IMR-90 (cell line): Measurements from ENCODE around the gene KRT79. TPM values are rescaled to one million over a fixed set of nuclear protein-coding genes. Genes with fewer than 3 reads are reported as not detected.
A peak's percentile ranks its signal among the peaks of the same experiment; 100 is the strongest.

Experiments
- ATAC-seq: fragments of 200-7000 bp; cut with Tn5 transposase; 2 replicates; pipeline ENCODE4 v1.9.1; 2020; ENCODE audit warnings: low read depth, mild to moderate bottlenecking, moderate library complexity
- BruUV-seq: library from RNA; stranded (reverse); fragments of 400-500 nt; replicated peaks from 2 replicates; lab custom pipeline; 2021; lab: Mats Ljungman, UMichigan
- CTCF ChIA-PET: fragments of 300-600 bp; formaldehyde crosslinking; extraction: SDS; loops from one replicate; lab custom pipeline; 2021; ENCODE audit warnings: antibody characterized with exemption; lab: Yijun Ruan, JAX
- POLR2A ChIA-PET: fragments of 300-600 bp; sonication (Branson Sonifier 250); formaldehyde crosslinking; loops from one replicate; lab custom pipeline; 2022; ENCODE audit warnings: antibody characterized with exemption; ENCODE audit not compliant: unreplicated experiment; lab: Charles Lee
- DNase-seq: peaks from one replicate; pipeline ENCODE4 v3.0.0; 2013
- H2AFZ ChIP-seq: replicated peaks from 2 replicates; pipeline ENCODE3; 2013; ENCODE audit warnings: low read length, mild to moderate bottlenecking; ENCODE audit not compliant: poor library complexity
- H2AK5ac ChIP-seq: 2 replicates; pipeline ENCODE4 v1.6.1; 2013; ENCODE audit warnings: low read depth, low read length, inconsistent platforms
- H2AK9ac ChIP-seq: replicated peaks from 2 replicates; pipeline ENCODE3; 2013; ENCODE audit warnings: mild to moderate bottlenecking, low read depth, low read length, moderate library complexity; ENCODE audit not compliant: poor library complexity
- H2BK120ac ChIP-seq: 2 replicates; pipeline ENCODE4 v1.6.1; 2013; ENCODE audit warnings: low read depth, low read length, inconsistent platforms
- H2BK15ac ChIP-seq: 3 replicates; pipeline ENCODE4 v1.6.1; 2013; ENCODE audit warnings: low read depth, low read length, inconsistent platforms
- H2BK20ac ChIP-seq: 2 replicates; pipeline ENCODE4 v1.6.1; 2013; ENCODE audit warnings: low read depth, mild to moderate bottlenecking, inconsistent platforms, low read length, moderate library complexity
- H2BK5ac ChIP-seq: 2 replicates; pipeline ENCODE4 v1.6.1; 2013; ENCODE audit warnings: mild to moderate bottlenecking, low read depth, low read length, inconsistent platforms; ENCODE audit not compliant: poor library complexity, severe bottlenecking
- H3K14ac ChIP-seq: replicated peaks from 2 replicates; pipeline ENCODE4 v1.6.1; 2013; ENCODE audit warnings: low read depth, low read length, inconsistent platforms
- H3K18ac ChIP-seq: 2 replicates; pipeline ENCODE4 v1.6.1; 2013; ENCODE audit warnings: low read depth, low read length, control low read depth
- H3K23ac ChIP-seq: 2 replicates; pipeline ENCODE4 v1.6.1; 2013; ENCODE audit warnings: low read depth, low read length, inconsistent platforms
- H3K27ac ChIP-seq: 2 replicates; pipeline ENCODE4 v1.5.1; 2013; ENCODE audit warnings: mild to moderate bottlenecking, control low read depth, low read length; ENCODE audit not compliant: insufficient read depth
- H3K27me3 ChIP-seq: 2 replicates; pipeline ENCODE4 v1.6.1; 2013; ENCODE audit warnings: low read length; ENCODE audit not compliant: control insufficient read depth, insufficient read depth
- H3K36me3 ChIP-seq: 2 replicates; pipeline ENCODE4 v1.6.1; 2013; ENCODE audit warnings: low read length, mixed read lengths; ENCODE audit not compliant: control insufficient read depth, insufficient read depth
- H3K4ac ChIP-seq: 2 replicates; pipeline ENCODE4 v1.6.1; 2013; ENCODE audit warnings: low read depth, low read length, inconsistent platforms
- H3K4me1 ChIP-seq: 2 replicates; pipeline ENCODE4 v1.6.1; 2013; ENCODE audit warnings: low read length, mixed read lengths; ENCODE audit not compliant: control insufficient read depth, insufficient read depth
- H3K4me2 ChIP-seq: 2 replicates; pipeline ENCODE4 v1.6.1; 2013; ENCODE audit warnings: low read depth, mild to moderate bottlenecking, control low read depth, low read length, moderate library complexity
- H3K4me3 ChIP-seq: 2 replicates; pipeline ENCODE4 v1.5.1; 2013; ENCODE audit warnings: low read depth, mild to moderate bottlenecking, control low read depth, low read length, moderate library complexity; ENCODE audit not compliant: insufficient read depth
- H3K56ac ChIP-seq: 2 replicates; pipeline ENCODE4 v1.6.1; 2013; ENCODE audit warnings: low read length, inconsistent platforms; ENCODE audit not compliant: insufficient read depth; ENCODE audit errors: extremely low read depth
- H3K79me1 ChIP-seq, 2 experiments: 2 replicates each; pipeline ENCODE4 v1.6.1; 2013; ENCODE audit warnings: low read length in 2 of 2, inconsistent platforms in 1 of 2, low read depth in 1 of 2
- H3K9ac ChIP-seq: 2 replicates; pipeline ENCODE4 v1.6.1; 2013; ENCODE audit warnings: low read depth, low read length, control low read depth
- H3K9me1 ChIP-seq: 2 replicates; pipeline ENCODE4 v1.6.1; 2013; ENCODE audit warnings: low read length, inconsistent platforms; ENCODE audit not compliant: insufficient read depth
- H3K9me3 ChIP-seq: 2 replicates; pipeline ENCODE4 v1.6.1; 2013; ENCODE audit warnings: low read length; ENCODE audit not compliant: control insufficient read depth, insufficient read depth
- H4K20me1 ChIP-seq: 2 replicates; pipeline ENCODE4 v1.6.1; 2013; ENCODE audit warnings: low read length, inconsistent platforms; ENCODE audit not compliant: insufficient read depth
- H4K5ac ChIP-seq: 2 replicates; pipeline ENCODE4 v1.6.1; 2013; ENCODE audit warnings: mild to moderate bottlenecking, low read depth, low read length, control low read depth
- H4K8ac ChIP-seq, 2 experiments: 2 replicates each; pipeline ENCODE4 v1.6.1; 2013; ENCODE audit warnings: low read depth in 2 of 2, low read length in 2 of 2, control low read depth in 1 of 2, inconsistent platforms in 1 of 2
- H4K91ac ChIP-seq: 2 replicates; pipeline ENCODE4 v1.6.1; 2013; ENCODE audit warnings: low read depth, low read length, inconsistent platforms; ENCODE audit not compliant: insufficient read depth
- BHLHE40 ChIP-seq: fragments of 150-350 bp; IDR thresholded peaks from 2 replicates; pipeline ENCODE4 v1.6.1; 2016; ENCODE audit warnings: mild to moderate bottlenecking, low read depth, low read length
- CEBPB ChIP-seq: IDR thresholded peaks from 2 replicates; pipeline ENCODE4 v1.6.1; 2012; ENCODE audit warnings: low read depth, low read length, improper control_type of control experiment
- ELK1 ChIP-seq: fragments of 150-350 bp; IDR thresholded peaks from 2 replicates; pipeline ENCODE4 v1.6.1; 2016; ENCODE audit warnings: low read depth, mild to moderate bottlenecking, low read length, moderate library complexity, borderline replicate concordance
- FOS ChIP-seq: fragments of 150-350 bp; IDR thresholded peaks from 2 replicates; pipeline ENCODE4 v1.6.1; 2016; ENCODE audit warnings: low read depth, low read length
- MXI1 ChIP-seq: IDR thresholded peaks from 2 replicates; pipeline ENCODE4 v1.6.1; 2012; ENCODE audit warnings: low read depth, mild to moderate bottlenecking, low read length, moderate library complexity, borderline replicate concordance
- NFE2L2 ChIP-seq: fragments of 150-350 bp; IDR thresholded peaks from 2 replicates; pipeline ENCODE4 v1.6.1; 2016; ENCODE audit warnings: low read depth, mild to moderate bottlenecking, low read length
- RAD21 ChIP-seq: IDR thresholded peaks from 2 replicates; pipeline ENCODE4 v1.6.1; 2012; ENCODE audit warnings: low read length, improper control_type of control experiment
- WGBS, 2 experiments: methylation state at CpG; one replicate each; pipeline versions ENCODE4 v1.1.5 to v1.1.7; 2013; ENCODE audit warnings: missing lambda C conversion rate in 2 of 2; ENCODE audit not compliant: insufficient read length in 1 of 2; ENCODE audit errors: extremely low coverage in 2 of 2; 5-methylcytosine and 5-hydroxymethylcytosine counted together
- dilution Hi-C: fragments of 300-500 bp; cut with HindIII; formaldehyde crosslinking; loops from one replicate; pipeline ENCODE4 v1.14.3; 2018; ENCODE audit warnings: low sequenced_read_pairs; ENCODE audit not compliant: unreplicated experiment
- in situ Hi-C: fragments of 300-500 bp; cut with MboI; formaldehyde crosslinking; loops from 3 replicates; pipeline ENCODE4 v1.14.3; 2019; ENCODE audit warnings: low sequenced_read_pairs, inconsistent platforms, mixed read lengths
- intact Hi-C: fragments of 100-400 bp; cut with micrococcal nuclease; formaldehyde crosslinking; loops from 2 replicates; pipeline ENCODE4 v1.10.0; 2022
- polyA plus RNA-seq, 3 experiments: library from polyadenylated mRNA; depleted of rRNA; stranded (reverse); fragments of >200 nt; gene quantifications; 2 replicates each; pipeline ENCODE4 v1.2.3, GENCODE V29; 2012; ENCODE audit warnings: low replicate concordance in 1 of 3
- total RNA-seq: library from RNA; depleted of rRNA; stranded (reverse); fragments of >200 nt; gene quantifications from 2 replicates; pipeline ENCODE4 v1.2.3, GENCODE V29; 2012

The KRT79 gene
- total and polyA plus RNA-seq, 2 of the 4 experiments (the other 2 are of a cell fraction) = under 0.01 to 0.24 TPM

- Histone ChIP-seq H4K20me1 (no peaks in the 10 kb centered on the region; the same call in 1 of the 2 replicates), H2BK20ac (no peak overlapping the region), H3K56ac (no peak overlapping the region), H3K27me3 (peaks cover 45% of the 10 kb centered on the region), H3K4me1 (no peaks in the 10 kb centered on the region), H3K79me1 (no peaks in the 10 kb centered on the region), H4K8ac (no peak overlapping the region), H3K9me3 (no peaks in the 10 kb centered on the region), H3K18ac (no peak overlapping the region), H3K14ac (no peak overlapping the region), H3K23ac (no peak overlapping the region), H2AFZ (no peak overlapping the region), H2BK5ac (no peak overlapping the region), H3K36me3 (no peaks in the 10 kb centered on the region), H2BK120ac (no peak overlapping the region), H2BK15ac (no peak overlapping the region), H3K4me2 (no peak overlapping the region), H3K27ac (no peak overlapping the region), H4K5ac (no peak overlapping the region), H3K9me1 (no peaks in the 10 kb centered on the region; the same call in 1 of the 2 replicates), H4K91ac (no peak overlapping the region), H2AK5ac (no peak overlapping the region), H3K4me3 (no peak overlapping the region), H3K9ac (no peak overlapping the region), H3K4ac (no peak overlapping the region), H2AK9ac (peak overlapping the region; percentile 9)
- intact Hi-C loops = no loop called here
- ChIA-PET CTCF (no interaction called here), POLR2A (no interaction called here)
- ATAC-seq (no peak), DNase-seq (no peak)
- in situ Hi-C loops = no loop called here
- no peak for TF ChIP-seq ELK1
- no peak for TF ChIP-seq BHLHE40
- no peak for TF ChIP-seq CEBPB
- TF ChIP-seq RAD21 = no peak
- TF ChIP-seq MXI1 = no peak
- TF ChIP-seq FOS = no peak
- TF ChIP-seq NFE2L2 = no peak
- dilution Hi-C loops = no loop called here
- no TSS peak for BruUV-seq
- WGBS, 2 experiments = 65% methylated on average over 2 of the region's 4 CpGs; no CpG with 5 or more reads in 1 of the 2 experiments
These were observed 12.9 kb downstream of the KRT79 start for GRCh38 chr12:52821071-52821730.
